Karpas-422 (cell line): ENCODE results near the gene SPZ1. TPM values are rescaled to one million over a fixed set of nuclear protein-coding genes. Genes with fewer than 3 reads are reported as not detected.
A peak's percentile ranks its signal among the peaks of the same experiment; 100 is the strongest.
"Not testable (repeated sequence)": the region's sequence is repeated elsewhere in the genome, so short reads cannot be mapped to it uniquely, and the experiment has no call there.

Experiments
- DNase-seq: peaks from one replicate; pipeline ENCODE4 v3.0.0-alpha.2; 2015
- H2AFZ ChIP-seq: fragments of 200-600 bp; sonication (generic); 2 replicates; pipeline ENCODE4 v1.6.1; 2014; ENCODE audit warnings: antibody characterized with exemption, low read length, mixed read lengths
- H3K27ac ChIP-seq: fragments of 200-600 bp; sonication (generic); 2 replicates; pipeline ENCODE4 v1.5.1; 2014; ENCODE audit warnings: mild to moderate bottlenecking, low read length, moderate library complexity
- H3K27me3 ChIP-seq: fragments of 200-600 bp; sonication (generic); 2 replicates; pipeline ENCODE4 v1.6.1; 2014; ENCODE audit warnings: low read length, mixed read lengths
- H3K36me3 ChIP-seq: fragments of 200-600 bp; sonication (generic); 2 replicates; pipeline ENCODE4 v1.6.1; 2014; ENCODE audit warnings: low read length, mixed read lengths; ENCODE audit not compliant: insufficient read depth
- H3K4me1 ChIP-seq: fragments of 200-600 bp; sonication (generic); 2 replicates; pipeline ENCODE4 v1.6.1; 2014; ENCODE audit warnings: mild to moderate bottlenecking, low read length, mixed read lengths
- H3K4me2 ChIP-seq: fragments of 200-600 bp; sonication (generic); 2 replicates; pipeline ENCODE4 v1.6.1; 2014; ENCODE audit warnings: low read length, low read depth, mild to moderate bottlenecking; ENCODE audit not compliant: poor library complexity, severe bottlenecking
- H3K4me3 ChIP-seq: fragments of 200-600 bp; sonication (generic); 2 replicates; pipeline ENCODE4 v1.5.1; 2014; ENCODE audit warnings: mild to moderate bottlenecking, antibody characterized with exemption, low read length, mixed read lengths
- H3K79me2 ChIP-seq: fragments of 200-600 bp; sonication (generic); 2 replicates; pipeline ENCODE4 v1.6.1; 2014; ENCODE audit warnings: mild to moderate bottlenecking, low read length, mixed read lengths
- H3K9ac ChIP-seq: fragments of 200-600 bp; sonication (generic); 2 replicates; pipeline ENCODE4 v1.6.0; 2014; ENCODE audit warnings: low read length
- H3K9me2 ChIP-seq: fragments of 200-600 bp; sonication (generic), shearing (Covaris generic); replicated peaks from 2 replicates; pipeline ENCODE4 v1.6.0; 2014; ENCODE audit warnings: mild to moderate bottlenecking, low read length, moderate library complexity; ENCODE audit not compliant: insufficient read depth
- H3K9me3 ChIP-seq: fragments of 300-700, 200-600 bp; sonication (generic); 2 replicates; pipeline ENCODE4 v1.6.1; 2014; ENCODE audit warnings: low read length, mixed read lengths
- H4K20me1 ChIP-seq: fragments of 200-600 bp; sonication (generic); 2 replicates; pipeline ENCODE4 v1.6.1; 2014; ENCODE audit warnings: mild to moderate bottlenecking, antibody characterized with exemption, low read length, low read depth; ENCODE audit not compliant: insufficient read depth
- total RNA-seq: library from RNA; depleted of rRNA; stranded (reverse); fragments of >200 nt; shearing (Covaris generic); gene quantifications from 2 replicates; pipeline ENCODE4 v1.2.3, GENCODE V29; 2014; ENCODE audit warnings: low replicate concordance; rRNA removed

The SPZ1 gene, protein sequence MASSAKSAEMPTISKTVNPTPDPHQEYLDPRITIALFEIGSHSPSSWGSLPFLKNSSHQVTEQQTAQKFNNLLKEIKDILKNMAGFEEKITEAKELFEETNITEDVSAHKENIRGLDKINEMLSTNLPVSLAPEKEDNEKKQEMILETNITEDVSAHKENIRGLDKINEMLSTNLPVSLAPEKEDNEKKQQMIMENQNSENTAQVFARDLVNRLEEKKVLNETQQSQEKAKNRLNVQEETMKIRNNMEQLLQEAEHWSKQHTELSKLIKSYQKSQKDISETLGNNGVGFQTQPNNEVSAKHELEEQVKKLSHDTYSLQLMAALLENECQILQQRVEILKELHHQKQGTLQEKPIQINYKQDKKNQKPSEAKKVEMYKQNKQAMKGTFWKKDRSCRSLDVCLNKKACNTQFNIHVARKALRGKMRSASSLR
- total RNA-seq = not detected in 2 replicates

DNA sequence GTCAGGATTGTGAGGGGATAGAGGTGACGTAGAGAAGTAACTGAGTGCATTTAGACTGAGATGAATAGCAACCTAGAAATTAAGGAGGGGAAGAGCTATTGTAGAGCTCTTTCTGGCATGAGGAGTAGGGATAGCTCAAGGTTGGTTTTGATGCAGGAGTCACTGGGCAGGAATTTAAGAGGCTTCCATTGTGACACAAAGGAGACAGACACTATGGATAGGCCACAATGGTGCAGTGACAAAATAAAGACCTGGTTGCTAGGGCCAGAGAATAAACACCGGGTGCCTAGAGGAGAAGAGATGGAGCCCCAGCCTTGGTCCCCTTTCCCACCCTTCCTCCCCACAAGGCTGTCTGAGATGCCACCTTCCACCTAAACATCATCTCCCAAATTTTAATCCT is at the start of gene SPZ1:
SPZ1 (plus strand) TSS at position 301 of the 400 bp plus-strand sequence. CDS start 214 bp downstream, outside the sequence.
- no peaks in the 10 kb centered on the region for H3K27me3 ChIP-seq
- H3K9me3 ChIP-seq = no peaks in the 10 kb centered on the region
- no peak within 1 kb of the TSS for H3K27ac ChIP-seq
- H4K20me1 ChIP-seq = no peaks in the 10 kb centered on the region
- no peaks in the 10 kb centered on the region for H3K36me3 ChIP-seq
- no peak within 1 kb of the TSS for H2AFZ ChIP-seq
- DNase-seq = no peak
- H3K4me1 ChIP-seq = peaks cover 9% of the 10 kb centered on the region
- no peak within 1 kb of the TSS for H3K4me2 ChIP-seq
- H3K9me2 ChIP-seq = no peaks in the 10 kb centered on the region
- H3K4me3 ChIP-seq = no peak within 1 kb of the TSS
- no peaks in the 10 kb centered on the region for H3K79me2 ChIP-seq
- no peak within 1 kb of the TSS for H3K9ac ChIP-seq

DNA sequence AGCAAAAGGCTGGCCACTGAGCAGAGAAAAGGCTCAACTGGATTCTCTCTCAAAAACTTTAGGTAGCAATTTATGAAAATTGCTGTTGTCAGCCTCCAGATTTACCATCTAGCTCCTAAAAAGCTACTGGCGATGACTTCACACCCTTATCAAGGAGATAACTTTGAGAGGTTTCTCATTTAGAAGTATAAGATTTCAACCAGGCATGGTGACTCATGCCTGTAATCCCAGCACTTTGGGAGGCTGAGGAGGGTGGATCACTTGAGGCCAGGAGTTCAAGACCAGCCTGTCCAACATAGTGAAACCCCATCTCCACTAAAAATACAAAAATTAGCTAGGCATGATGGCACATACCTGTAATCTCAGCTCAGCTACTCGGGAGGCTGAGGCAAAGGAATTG is 49.3 kb upstream of the SPZ1 start:
- not testable (repeated sequence) for H3K9ac ChIP-seq, DNase-seq, H3K79me2 ChIP-seq, H3K4me2 ChIP-seq, H4K20me1 ChIP-seq, H3K4me3 ChIP-seq, H3K9me2 ChIP-seq, H3K27me3 ChIP-seq, H2AFZ ChIP-seq, H3K9me3 ChIP-seq, H3K36me3 ChIP-seq, H3K27ac ChIP-seq, H3K4me1 ChIP-seq

DNA sequence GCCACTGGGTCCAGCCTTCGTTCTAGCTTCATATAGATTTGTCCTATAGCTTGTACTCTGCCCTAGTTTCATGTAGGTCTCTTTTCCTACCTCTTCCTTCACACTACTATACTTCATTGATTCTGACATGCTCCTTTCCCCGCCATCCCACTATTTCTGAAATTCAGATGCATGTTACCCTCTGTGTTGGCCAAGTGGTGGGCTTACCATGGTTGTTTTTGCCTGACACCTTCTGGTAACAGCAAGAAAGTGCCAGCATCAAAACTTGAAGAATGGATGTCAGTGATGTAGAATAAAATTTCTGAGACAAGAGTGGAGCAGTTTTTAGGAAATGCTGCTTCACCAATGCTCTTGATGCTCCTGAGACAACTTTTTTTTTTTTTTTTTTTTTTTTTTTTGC is 44.5 kb upstream of the SPZ1 start:
- H4K20me1 ChIP-seq = no peaks in the 10 kb centered on the region
- no peaks in the 10 kb centered on the region for H3K36me3 ChIP-seq
- H3K4me3 ChIP-seq = no peak overlapping the region
- H3K27ac ChIP-seq = no peak overlapping the region
- DNase-seq = peak; percentile 72
- H3K4me2 ChIP-seq = no peak overlapping the region
- H3K27me3 ChIP-seq = no peaks in the 10 kb centered on the region
- no peaks in the 10 kb centered on the region for H3K79me2 ChIP-seq
- H3K9me2 ChIP-seq = no peaks in the 10 kb centered on the region
- H3K4me1 ChIP-seq = no peaks in the 10 kb centered on the region
- H3K9me3 ChIP-seq = no peaks in the 10 kb centered on the region
- H3K9ac ChIP-seq = no peak overlapping the region
- H2AFZ ChIP-seq = no peak overlapping the region

DNA sequence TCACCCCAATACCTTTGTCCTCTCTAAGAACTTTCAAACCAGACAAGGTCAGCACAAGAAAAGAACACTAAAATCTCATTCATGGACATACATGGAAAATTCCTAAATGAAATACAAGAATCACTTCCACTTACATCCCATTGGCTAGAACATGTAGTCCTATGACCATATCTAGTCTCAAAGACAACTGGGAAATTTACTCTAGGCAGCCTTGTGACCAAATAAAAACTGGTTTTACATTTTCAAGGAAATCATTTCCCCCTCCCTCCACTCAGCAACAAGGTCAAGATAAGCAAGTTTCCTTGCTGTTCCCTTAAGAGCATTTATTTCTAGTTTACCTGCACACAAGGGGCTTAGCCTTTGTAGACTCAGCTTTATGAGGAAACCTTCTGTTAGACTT is 43.6 kb upstream of the SPZ1 start:
- Histone ChIP-seq H3K4me2 (no peak overlapping the region), H3K4me3 (no peak overlapping the region), H3K27me3 (no peaks in the 10 kb centered on the region), H3K79me2 (no peaks in the 10 kb centered on the region), H3K9ac (no peak overlapping the region), H3K36me3 (no peaks in the 10 kb centered on the region), H3K9me3 (no peaks in the 10 kb centered on the region), H3K9me2 (no peaks in the 10 kb centered on the region), H3K4me1 (no peaks in the 10 kb centered on the region), H4K20me1 (no peaks in the 10 kb centered on the region), H3K27ac (no peak overlapping the region), H2AFZ (no peak overlapping the region)
- no peak for DNase-seq

DNA sequence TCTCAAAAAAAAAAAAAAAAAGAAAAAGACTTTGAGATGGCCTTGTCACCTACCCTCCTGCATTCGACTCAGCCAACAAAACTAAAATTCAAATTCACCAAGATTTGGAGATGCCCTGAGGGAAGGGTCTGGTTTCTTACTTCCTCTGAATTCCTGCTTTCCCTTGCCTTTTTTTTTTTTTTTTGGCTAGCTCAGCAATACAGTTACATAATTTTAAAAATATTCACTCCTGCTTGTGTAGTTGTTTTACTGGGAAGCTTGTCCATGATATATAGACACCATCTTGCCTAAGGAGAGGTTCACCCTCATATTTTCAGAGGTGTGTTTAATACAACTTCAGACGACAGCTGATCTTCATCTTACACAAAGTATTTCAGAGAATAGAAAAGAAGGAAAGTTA is 42.6 kb upstream of the SPZ1 start:
- H3K9me3 ChIP-seq = no peaks in the 10 kb centered on the region
- no peak for DNase-seq
- H3K4me1 ChIP-seq = no peaks in the 10 kb centered on the region
- H3K9me2 ChIP-seq = no peaks in the 10 kb centered on the region
- H4K20me1 ChIP-seq = no peaks in the 10 kb centered on the region
- no peak overlapping the region for H3K9ac ChIP-seq
- H3K4me2 ChIP-seq = no peak overlapping the region
- H3K36me3 ChIP-seq = no peaks in the 10 kb centered on the region
- H3K79me2 ChIP-seq = no peaks in the 10 kb centered on the region
- H2AFZ ChIP-seq = no peak overlapping the region
- no peak overlapping the region for H3K4me3 ChIP-seq
- H3K27ac ChIP-seq = no peak overlapping the region
- no peaks in the 10 kb centered on the region for H3K27me3 ChIP-seq

DNA sequence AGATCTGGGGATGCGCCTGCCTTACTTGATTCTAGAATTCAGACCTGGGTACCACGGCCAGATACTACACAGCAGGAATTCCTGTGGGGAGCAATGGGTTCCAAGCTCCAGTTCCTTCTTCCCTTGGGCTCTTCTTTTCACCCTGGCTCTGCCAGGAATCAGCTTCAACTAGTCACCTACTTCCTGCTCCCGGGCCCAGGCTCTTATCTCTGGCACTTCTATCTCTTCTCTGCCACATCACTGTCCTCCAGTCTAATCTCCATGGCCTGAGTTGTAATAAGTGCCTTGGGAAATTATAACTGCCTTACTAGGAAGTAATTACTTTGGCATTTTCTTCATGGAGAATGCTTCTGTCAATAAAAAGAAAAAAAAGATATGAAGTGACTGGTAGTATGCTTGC is 37.7 kb upstream of the SPZ1 start:
- no peak overlapping the region for H3K4me3 ChIP-seq
- H3K79me2 ChIP-seq = no peaks in the 10 kb centered on the region
- H3K27me3 ChIP-seq = no peaks in the 10 kb centered on the region
- H3K27ac ChIP-seq = no peak overlapping the region
- no peak overlapping the region for H3K9ac ChIP-seq
- no peaks in the 10 kb centered on the region for H3K36me3 ChIP-seq
- H4K20me1 ChIP-seq = no peaks in the 10 kb centered on the region
- no peaks in the 10 kb centered on the region for H3K9me2 ChIP-seq
- H3K4me1 ChIP-seq = peaks cover 5% of the 10 kb centered on the region
- no peak overlapping the region for H2AFZ ChIP-seq
- no peak overlapping the region for H3K4me2 ChIP-seq
- no peak for DNase-seq
- H3K9me3 ChIP-seq = no peaks in the 10 kb centered on the region

DNA sequence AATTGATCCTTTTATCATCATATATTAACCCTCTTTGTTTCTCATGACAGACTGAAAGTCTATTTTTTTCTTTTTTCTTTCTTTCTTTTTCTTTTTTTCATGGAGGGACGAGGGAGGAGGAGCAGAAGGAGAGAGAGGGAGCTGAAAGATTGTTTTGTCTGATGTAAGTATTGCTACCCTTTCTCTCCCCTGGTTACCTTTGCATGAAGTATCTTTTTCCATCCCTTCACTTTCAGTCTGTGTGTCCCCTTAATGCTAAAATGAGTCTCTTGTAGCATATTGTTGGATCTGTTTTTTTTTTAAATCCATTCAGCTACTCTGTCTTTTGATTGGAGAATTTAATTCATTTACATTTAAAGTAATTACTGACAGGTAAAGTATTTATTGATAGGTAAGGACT is 36.4 kb upstream of the SPZ1 start:
- Histone ChIP-seq H3K9ac (no peak overlapping the region), H3K4me1 (peaks cover 5% of the 10 kb centered on the region), H3K27me3 (no peaks in the 10 kb centered on the region), H3K27ac (no peak overlapping the region), H3K9me2 (no peaks in the 10 kb centered on the region), H3K4me3 (no peak overlapping the region), H2AFZ (no peak overlapping the region), H3K4me2 (no peak overlapping the region), H4K20me1 (no peaks in the 10 kb centered on the region), H3K36me3 (no peaks in the 10 kb centered on the region), H3K79me2 (no peaks in the 10 kb centered on the region), H3K9me3 (no peaks in the 10 kb centered on the region)
- DNase-seq = no peak

DNA sequence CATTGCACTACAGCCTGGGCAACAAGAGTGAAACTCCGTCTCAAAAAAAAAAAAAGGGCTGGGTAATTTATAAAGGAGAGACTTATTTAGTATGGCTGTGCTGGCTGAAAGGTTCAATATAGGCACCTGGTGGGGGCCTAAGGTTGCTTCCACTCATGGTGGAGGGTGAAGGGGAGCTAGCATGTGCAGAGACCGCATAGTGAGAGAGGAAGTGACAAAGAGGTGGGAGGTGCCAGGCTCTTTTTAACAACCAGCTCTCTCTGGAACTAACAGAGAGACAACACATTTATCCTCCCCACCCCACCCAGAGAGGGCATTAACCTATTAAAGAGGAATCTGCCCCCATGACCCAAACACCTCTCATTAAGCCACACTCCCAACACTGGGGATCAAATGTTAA is 35.1 kb upstream of the SPZ1 start:
- Histone ChIP-seq H3K79me2 (no peaks in the 10 kb centered on the region), H3K9me3 (no peaks in the 10 kb centered on the region), H3K4me2 (no peak overlapping the region), H3K36me3 (no peaks in the 10 kb centered on the region), H3K4me3 (no peak overlapping the region), H3K9me2 (no peaks in the 10 kb centered on the region), H3K27me3 (no peaks in the 10 kb centered on the region), H4K20me1 (no peaks in the 10 kb centered on the region), H3K9ac (no peak overlapping the region), H3K27ac (no peak overlapping the region), H2AFZ (peak overlapping the region; percentile 24; the same call in 1 of the 2 replicates), H3K4me1 (peaks cover 5% of the 10 kb centered on the region)
- no peak for DNase-seq
